Caco-2 (cell line): ENCODE results near the gene PDS5B. TPM values are rescaled to one million over a fixed set of nuclear protein-coding genes. Genes with fewer than 3 reads are reported as not detected.

ENCODE experiments used
- BruUV-seq: library from RNA; stranded (reverse); fragments of 400-500 nt; replicated peaks from 2 replicates; lab custom pipeline; 2021; lab: Mats Ljungman, UMichigan
- CTCF ChIA-PET: fragments of 300-600 bp; sonication (Branson Sonifier 250); formaldehyde crosslinking; loops from one replicate; lab custom pipeline; 2022; ENCODE audit warnings: antibody characterized with exemption; lab: Charles Lee
- POLR2A ChIA-PET: fragments of 300-600 bp; sonication (Branson Sonifier 250); formaldehyde crosslinking; loops from one replicate; lab custom pipeline; 2022; ENCODE audit warnings: antibody characterized with exemption; lab: Charles Lee
- DNase-seq, 2 experiments: peaks; one replicate each; pipeline versions ENCODE4 v3.0.0 to v3.0.0-alpha.2; 2020 to 2022
- H3K27me3 ChIP-seq: replicated peaks from 2 replicates; pipeline ENCODE4 v1.6.0; 2011; ENCODE audit warnings: low read length; ENCODE audit not compliant: control insufficient read depth, insufficient read depth
- H3K36me3 ChIP-seq: 2 replicates; pipeline ENCODE4 v1.5.1; 2011; ENCODE audit warnings: low read length; ENCODE audit not compliant: control insufficient read depth, insufficient read depth
- H3K4me1 ChIP-seq: fragments of 250-450 bp; sonication (Bioruptor Pico); 2 replicates; pipeline ENCODE4 v1.5.1; 2020; ENCODE audit warnings: mild to moderate bottlenecking
- H3K4me3 ChIP-seq: 2 replicates; pipeline ENCODE4 v1.5.1; 2011; ENCODE audit warnings: low read depth, mild to moderate bottlenecking, control low read depth, low read length
- H3K9me3 ChIP-seq: fragments of 250-450 bp; sonication (Bioruptor Pico); 2 replicates; pipeline ENCODE4 v1.5.1; 2020; ENCODE audit warnings: mild to moderate bottlenecking, moderate library complexity
- H3K27ac Mint-ChIP-seq: one replicate; pipeline ENCODE4 v1.8.0; 2022; ENCODE audit warnings: mixed read lengths; ENCODE audit not compliant: unreplicated experiment
- H3K27me3 Mint-ChIP-seq: one replicate; pipeline ENCODE4 v1.8.0; 2022; ENCODE audit warnings: mixed read lengths; ENCODE audit not compliant: insufficient read depth, unreplicated experiment
- H3K36me3 Mint-ChIP-seq: one replicate; pipeline ENCODE4 v1.8.0; 2022; ENCODE audit warnings: mild to moderate bottlenecking, mixed read lengths; ENCODE audit not compliant: insufficient read depth, unreplicated experiment
- H3K4me1 Mint-ChIP-seq: one replicate; pipeline ENCODE4 v1.8.0; 2022; ENCODE audit warnings: low read depth, mixed read lengths; ENCODE audit not compliant: unreplicated experiment
- H3K4me3 Mint-ChIP-seq: one replicate; pipeline ENCODE4 v1.8.0; 2022; ENCODE audit warnings: mild to moderate bottlenecking, moderate library complexity, mixed read lengths; ENCODE audit not compliant: unreplicated experiment
- H3K9me3 Mint-ChIP-seq: one replicate; pipeline ENCODE4 v1.8.0; 2022; ENCODE audit warnings: mixed read lengths; ENCODE audit not compliant: unreplicated experiment
- CTCF ChIP-seq, 2 experiments: fragments of 200-600 bp in 1 of 2; IDR thresholded peaks; 1 replicate in 1 of 2; 2 replicates in 1 of 2; pipeline versions ENCODE4 v1.5.1 to v1.8.0; 2011 to 2022; ENCODE audit warnings: antibody characterized with exemption in 1 of 2, control low read depth in 1 of 2, inconsistent platforms in 1 of 2, low read depth in 1 of 2, low read length in 1 of 2, mild to moderate bottlenecking in 1 of 2, moderate library complexity in 1 of 2; ENCODE audit not compliant: insufficient read depth in 1 of 2, severe bottlenecking in 1 of 2, unreplicated experiment in 1 of 2
- intact Hi-C: fragments of 100-400 bp; cut with micrococcal nuclease; formaldehyde crosslinking; loops from one replicate; pipeline ENCODE4 v1.10.0; 2022; ENCODE audit not compliant: unreplicated experiment
- total RNA-seq: library from RNA; stranded (reverse); gene quantifications from 2 replicates; pipeline ENCODE4 v1.2.3, GENCODE V29; 2022

The PDS5B gene
- total RNA-seq, 1 experiment from 2014 or later = 54.9 TPM

GRCh38 chr13:32734511-32734910 is 148.3 kb downstream of the PDS5B start:
- Mint-ChIP-seq H3K36me3 (peaks cover 8% of the 10 kb centered on the region), H3K4me1 (peaks cover 41% of the 10 kb centered on the region), H3K4me3 (no peak overlapping the region), H3K9me3 (peaks cover 10% of the 10 kb centered on the region), H3K27ac (no peak overlapping the region), H3K27me3 (no peaks in the 10 kb centered on the region)
- intact Hi-C loops = no loop called here
- POLR2A ChIA-PET = no interaction called here
- CTCF ChIA-PET = no interaction called here
- Histone ChIP-seq H3K36me3 (no peaks in the 10 kb centered on the region), H3K4me1 (peaks cover 26% of the 10 kb centered on the region), H3K9me3 (0 out of 2 replicates have a peak, but pooled peaks cover 3% of the 10 kb centered on the region), H3K4me3 (no peak overlapping the region), H3K27me3 (no peaks in the 10 kb centered on the region)
- DNase-seq = no peak
- TF ChIP-seq CTCF (IDR thresholded peaks at IDR 0.05; ENCODE audit: insufficient read depth in 1 of 2, low read depth in 1 of 2, low read length in 1 of 2, severe bottlenecking in 1 of 2, unreplicated experiment in 1 of 2) = no peak
- no TSS peak for BruUV-seq

GRCh38 chr13:32735859-32736258 is 149.6 kb downstream of the PDS5B start:
- Mint-ChIP-seq H3K36me3 (peaks cover 8% of the 10 kb centered on the region), H3K4me1 (peaks cover 36% of the 10 kb centered on the region), H3K27me3 (no peaks in the 10 kb centered on the region), H3K4me3 (no peak overlapping the region), H3K27ac (no peak overlapping the region), H3K9me3 (peaks cover under 1% of the 10 kb centered on the region)
- Histone ChIP-seq H3K27me3 (no peaks in the 10 kb centered on the region), H3K4me3 (no peak overlapping the region), H3K36me3 (no peaks in the 10 kb centered on the region), H3K4me1 (peaks cover 26% of the 10 kb centered on the region), H3K9me3 (0 out of 2 replicates have a peak, but pooled peaks cover 3% of the 10 kb centered on the region)
- POLR2A ChIA-PET = no interaction called here
- CTCF ChIA-PET = no interaction called here
- TF ChIP-seq CTCF (IDR thresholded peaks at IDR 0.05; ENCODE audit: insufficient read depth in 1 of 2, low read depth in 1 of 2, low read length in 1 of 2, severe bottlenecking in 1 of 2, unreplicated experiment in 1 of 2) = no peak
- no peak for DNase-seq
- no TSS peak for BruUV-seq
- intact Hi-C loops = no loop called here

GRCh38 chr13:32736648-32737047 is 150.4 kb downstream of the PDS5B start:
- no peak for DNase-seq
- TF ChIP-seq CTCF (IDR thresholded peaks at IDR 0.05; ENCODE audit: insufficient read depth in 1 of 2, low read depth in 1 of 2, low read length in 1 of 2, severe bottlenecking in 1 of 2, unreplicated experiment in 1 of 2) = no peak
- intact Hi-C loops = no loop called here
- POLR2A ChIA-PET = no interaction called here
- Histone ChIP-seq H3K4me1 (peaks cover 26% of the 10 kb centered on the region), H3K36me3 (no peaks in the 10 kb centered on the region), H3K9me3 (0 out of 2 replicates have a peak, but pooled peaks cover 3% of the 10 kb centered on the region), H3K4me3 (no peak overlapping the region), H3K27me3 (no peaks in the 10 kb centered on the region)
- CTCF ChIA-PET = no interaction called here
- H3K9me3 Mint-ChIP-seq = no peaks in the 10 kb centered on the region
- peaks cover 28% of the 10 kb centered on the region for H3K4me1 Mint-ChIP-seq
- H3K36me3 Mint-ChIP-seq = peaks cover 8% of the 10 kb centered on the region
- no peaks in the 10 kb centered on the region for H3K27me3 Mint-ChIP-seq
- H3K27ac Mint-ChIP-seq = peak overlapping the region; percentile 44
- peak overlapping the region; percentile 20 for H3K4me3 Mint-ChIP-seq
- BruUV-seq = no TSS peak
